ENCODE results near the gene KDM3B.
A peak's percentile ranks its signal among the peaks of the same experiment; 100 is the strongest.
"Not testable (repeated sequence)": the region's sequence is repeated elsewhere in the genome, so short reads cannot be mapped to it uniquely, and the experiment has no call there.

Gene KDM3B

DNA sequence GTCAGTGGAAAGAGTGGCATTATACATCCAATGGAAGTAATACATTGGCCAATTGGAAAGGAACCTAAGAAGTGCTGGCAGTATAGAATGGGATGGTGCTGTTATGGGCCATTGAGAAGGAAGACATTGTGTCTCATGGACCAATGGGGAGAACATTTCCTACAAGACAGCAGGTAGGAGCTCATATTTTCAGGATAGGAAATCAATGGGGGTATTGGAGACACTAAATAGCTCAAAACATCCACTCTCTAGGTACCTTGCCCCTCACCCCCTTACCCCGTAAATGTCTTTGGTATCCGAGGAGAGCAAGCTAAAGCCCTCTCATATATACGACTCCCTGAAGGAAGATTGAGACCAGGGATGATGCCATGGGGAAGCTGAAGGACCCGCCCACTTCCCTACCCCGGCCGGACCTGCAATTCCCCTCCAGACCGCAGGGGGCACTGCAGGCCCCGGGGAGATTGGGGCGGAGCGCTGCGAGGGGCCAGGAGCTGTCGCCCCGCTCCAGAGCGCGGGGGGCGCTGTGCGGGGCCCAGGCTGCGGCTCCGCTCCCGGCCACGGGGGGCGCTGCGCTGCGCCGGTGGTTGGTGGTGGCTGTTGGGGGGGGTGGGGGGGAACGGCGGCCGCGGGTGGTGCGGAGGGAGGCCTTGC lies at the start of gene KDM3B:
KDM3B (plus strand) TSS at position 615 of the 651 bp plus-strand sequence. CDS start 111 bp downstream, outside the sequence.
- peak; percentile 95 to 99 for DNase-seq
- peaks cover 8 to 16% of the 10 kb centered on the region in 2 donors for H3K9me3 Mint-ChIP-seq
- peak within 1 kb of the TSS; percentile 95 to 98 for H3K27ac Mint-ChIP-seq
- ATAC-seq = peak; percentile 85
- H3K27me3 Mint-ChIP-seq = no peaks in the 10 kb centered on the region
- peaks cover 49% of the 10 kb centered on the region for H3K4me1 Mint-ChIP-seq
- H3K4me3 Mint-ChIP-seq = peak within 1 kb of the TSS; percentile 90 to 92

DNA sequence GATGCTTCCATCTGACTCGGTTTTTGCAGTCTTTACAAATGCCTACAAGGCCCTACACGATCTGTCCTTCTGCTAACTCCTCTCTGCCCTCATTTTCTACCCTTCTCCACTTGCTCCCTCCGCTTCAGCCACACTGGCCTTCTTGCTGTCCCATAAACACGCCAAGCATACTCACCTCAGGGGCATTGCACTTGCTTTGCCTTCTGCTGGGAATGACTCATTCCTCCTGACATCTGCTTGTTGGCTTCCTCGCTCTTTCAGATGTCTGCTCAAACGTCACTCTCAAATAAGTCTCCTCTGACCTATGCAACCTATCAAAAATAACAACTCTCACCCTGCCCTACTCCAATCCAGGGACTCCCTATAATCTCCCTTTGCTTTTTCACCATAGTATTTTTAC lies 49.1 kb upstream of the KDM3B start:
- H3K9me3 Mint-ChIP-seq = no peaks in the 10 kb centered on the region
- H3K4me1 Mint-ChIP-seq = no peaks in the 10 kb centered on the region
- no peak overlapping the region for H3K27ac Mint-ChIP-seq
- H3K4me3 Mint-ChIP-seq = no peak overlapping the region
- no peaks in the 10 kb centered on the region for H3K27me3 Mint-ChIP-seq
- ATAC-seq (no peak), DNase-seq (no peak)

DNA sequence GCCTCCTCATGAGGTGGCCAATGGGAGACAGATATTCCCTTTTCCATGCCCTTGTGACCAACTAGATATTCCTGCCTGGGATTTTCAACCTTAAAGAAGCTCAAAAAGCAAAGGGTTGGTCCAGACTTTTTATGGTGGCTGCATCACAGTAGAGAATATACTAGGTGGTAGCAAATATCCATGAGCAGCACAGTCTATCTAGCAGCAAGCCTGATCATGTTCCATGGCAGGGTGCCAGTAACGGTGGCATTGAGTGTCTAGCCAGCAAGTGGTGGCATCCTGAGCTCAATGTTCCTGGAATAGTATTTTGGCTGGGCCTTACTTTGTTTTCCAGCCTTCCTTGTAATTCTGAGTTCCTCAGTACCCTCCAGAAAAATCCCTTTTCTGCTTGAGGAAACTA lies 46.7 kb upstream of the KDM3B start:
- no peak overlapping the region for H3K4me3 Mint-ChIP-seq
- no peaks in the 10 kb centered on the region for H3K27me3 Mint-ChIP-seq
- no peaks in the 10 kb centered on the region for H3K4me1 Mint-ChIP-seq
- H3K27ac Mint-ChIP-seq = no peak overlapping the region
- H3K9me3 Mint-ChIP-seq = no peaks in the 10 kb centered on the region
- ATAC-seq (no peak), DNase-seq (no peak)

DNA sequence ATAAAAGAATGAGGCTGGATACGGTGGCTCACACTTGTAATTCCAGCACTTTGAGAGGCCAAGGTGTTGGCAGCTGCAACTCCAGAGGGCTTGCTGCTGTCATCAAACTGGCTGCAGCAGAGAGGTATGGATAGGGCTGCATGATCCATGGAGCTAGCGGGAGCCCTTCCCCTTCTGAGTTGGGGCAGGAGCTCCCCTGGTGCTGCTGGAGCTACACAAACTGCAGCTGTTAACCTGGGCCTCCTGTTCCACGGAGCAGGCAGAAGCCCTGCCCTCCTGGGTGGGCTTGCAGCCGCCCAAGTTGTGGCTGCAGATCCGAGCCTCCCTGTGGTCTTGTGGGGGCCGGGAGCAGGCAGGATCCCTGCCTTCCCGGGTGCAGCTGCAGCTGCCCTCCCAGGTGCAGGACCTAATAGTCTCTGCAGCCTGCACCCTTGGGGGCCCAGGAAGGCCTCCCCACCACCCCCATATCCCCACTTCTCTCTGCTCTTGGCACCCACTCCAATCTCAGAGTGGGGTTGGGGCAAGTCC lies 36.7 kb upstream of the KDM3B start:
- no peak overlapping the region for H3K27ac Mint-ChIP-seq
- DNase-seq (no peak), ATAC-seq (no peak)
- no peaks in the 10 kb centered on the region for H3K27me3 Mint-ChIP-seq
- H3K9me3 Mint-ChIP-seq = no peaks in the 10 kb centered on the region
- no peaks in the 10 kb centered on the region for H3K4me1 Mint-ChIP-seq
- no peak overlapping the region for H3K4me3 Mint-ChIP-seq

DNA sequence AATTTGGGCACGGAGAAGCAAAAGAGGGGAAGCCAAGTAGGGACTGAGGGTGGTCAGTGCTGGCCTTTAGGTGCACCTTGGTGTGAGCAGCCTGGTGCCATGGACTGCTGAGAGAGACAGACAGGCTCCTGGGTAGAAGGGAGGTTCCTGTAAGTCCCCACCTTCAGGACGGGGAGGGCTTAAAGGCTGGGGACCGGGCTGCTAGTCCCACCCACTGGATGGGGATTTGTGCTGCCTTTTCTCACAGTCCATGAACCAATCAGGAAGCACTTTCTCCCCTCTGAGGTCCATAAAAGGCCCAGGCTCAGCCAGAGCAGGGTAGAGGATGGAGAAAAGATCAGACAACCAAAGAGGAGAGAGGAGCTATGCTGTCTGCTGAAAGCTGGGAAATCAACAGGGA lies 36.1 kb upstream of the KDM3B start:
- ATAC-seq = no peak
- Mint-ChIP-seq H3K27ac (no peak overlapping the region), H3K4me3 (no peak overlapping the region), H3K4me1 (no peaks in the 10 kb centered on the region), H3K9me3 (no peaks in the 10 kb centered on the region), H3K27me3 (no peaks in the 10 kb centered on the region)
- no peak for DNase-seq

DNA sequence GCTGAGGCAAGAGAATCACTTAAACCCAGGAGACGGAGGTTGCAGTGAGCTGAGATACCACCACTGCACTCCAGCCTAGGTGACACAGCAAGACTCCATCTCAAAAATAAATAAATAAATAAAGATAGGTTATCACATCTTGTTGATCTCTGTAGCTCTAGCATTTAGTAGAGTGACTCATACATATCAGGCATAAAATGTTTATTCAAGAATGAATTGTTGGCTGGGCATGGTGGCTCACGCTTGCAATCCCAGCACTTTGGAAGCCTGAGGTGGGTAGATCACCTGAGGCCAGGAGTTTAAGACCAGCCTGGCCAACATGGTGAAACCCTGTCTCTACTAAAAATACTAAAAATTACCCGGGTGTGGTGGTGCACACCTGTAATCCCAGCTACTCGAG lies 34.3 kb upstream of the KDM3B start:
- H3K27me3 Mint-ChIP-seq, H3K27ac Mint-ChIP-seq, ATAC-seq, H3K4me3 Mint-ChIP-seq, H3K4me1 Mint-ChIP-seq, H3K9me3 Mint-ChIP-seq, DNase-seq: not testable (repeated sequence)

GRCh38 chr5:138330813-138331448 lies 21.6 kb upstream of the KDM3B start:
- H3K9me3 Mint-ChIP-seq = no peaks in the 10 kb centered on the region
- ATAC-seq (no peak), DNase-seq (no peak)
- H3K4me3 Mint-ChIP-seq = peak overlapping the region; percentile 96
- peak overlapping the region; percentile 55 to 97 for H3K27ac Mint-ChIP-seq
- H3K4me1 Mint-ChIP-seq = peaks cover 27% of the 10 kb centered on the region
- no peaks in the 10 kb centered on the region for H3K27me3 Mint-ChIP-seq

- peak within 1 kb of the TSS; percentile 96 for H3K4me3 Mint-ChIP-seq
- H3K9me3 Mint-ChIP-seq = no peaks in the 10 kb centered on the region
- H3K4me1 Mint-ChIP-seq = peaks cover 30% of the 10 kb centered on the region
- peak; percentile 100 for ATAC-seq
- peak within 1 kb of the TSS; percentile 85 to 97 for H3K27ac Mint-ChIP-seq
- peak; percentile 94 to 97 for DNase-seq
- no peaks in the 10 kb centered on the region for H3K27me3 Mint-ChIP-seq
Observed at GRCh38 chr5:138331449-138332368, 20.8 kb upstream of the KDM3B start, which contains the start of gene CDC25C. Gene CDC25C (minus strand): TSS chr5:138331804. CDS start chr5:138331180, 624 bp downstream.

- ATAC-seq (no peak), DNase-seq (peak in 1 of 2 donors; percentile 32)
- Mint-ChIP-seq H3K27ac (peak overlapping the region in 1 of 2 donors; percentile 21), H3K4me3 (no peak overlapping the region), H3K4me1 (peaks cover 52% of the 10 kb centered on the region), H3K9me3 (no peaks in the 10 kb centered on the region), H3K27me3 (no peaks in the 10 kb centered on the region)
Observed at GRCh38 chr5:138334867-138335447, 17.5 kb upstream of the KDM3B start.

- DNase-seq (no peak), ATAC-seq (peak; percentile 43)
- Mint-ChIP-seq H3K9me3 (no peaks in the 10 kb centered on the region), H3K27me3 (no peaks in the 10 kb centered on the region), H3K27ac (peak overlapping the region; percentile 96 to 100), H3K4me1 (peaks cover 57% of the 10 kb centered on the region), H3K4me3 (peak overlapping the region; percentile 87 to 97)
Observed at GRCh38 chr5:138336952-138337684, 15.4 kb upstream of the KDM3B start.

GRCh38 chr5:138337685-138338410 lies 14.6 kb upstream of the KDM3B start, which contains the start of gene FAM53C:
Gene FAM53C (plus strand): TSS chr5:138338266. CDS start chr5:138341336, 3,070 bp downstream.
- peak within 1 kb of the TSS; percentile 96 to 100 for H3K27ac Mint-ChIP-seq
- ATAC-seq = peak; percentile 93
- no peaks in the 10 kb centered on the region for H3K9me3 Mint-ChIP-seq
- H3K27me3 Mint-ChIP-seq = no peaks in the 10 kb centered on the region
- peak within 1 kb of the TSS; percentile 87 to 97 for H3K4me3 Mint-ChIP-seq
- peaks cover 54% of the 10 kb centered on the region for H3K4me1 Mint-ChIP-seq
- DNase-seq = peak; percentile 97 to 99

- H3K27me3 Mint-ChIP-seq = no peaks in the 10 kb centered on the region
- H3K27ac Mint-ChIP-seq = peak overlapping the region; percentile 96 to 100
- peak; percentile 26 to 35 for DNase-seq
- peak overlapping the region; percentile 87 to 97 for H3K4me3 Mint-ChIP-seq
- no peaks in the 10 kb centered on the region for H3K9me3 Mint-ChIP-seq
- peak; percentile 10 for ATAC-seq
- H3K4me1 Mint-ChIP-seq = peaks cover 54% of the 10 kb centered on the region
Observed at GRCh38 chr5:138338411-138339090, 13.9 kb upstream of the KDM3B start.

- DNase-seq (no peak), ATAC-seq (no peak)
- peaks cover 54% of the 10 kb centered on the region for H3K4me1 Mint-ChIP-seq
- no peaks in the 10 kb centered on the region for H3K9me3 Mint-ChIP-seq
- H3K27ac Mint-ChIP-seq = peak overlapping the region; percentile 83 to 98
- peak overlapping the region; percentile 87 to 97 for H3K4me3 Mint-ChIP-seq
- no peaks in the 10 kb centered on the region for H3K27me3 Mint-ChIP-seq
Observed at GRCh38 chr5:138339091-138339456, 13.4 kb upstream of the KDM3B start.
